Measurements from ENCODE around the gene SLC66A2.

DNA sequence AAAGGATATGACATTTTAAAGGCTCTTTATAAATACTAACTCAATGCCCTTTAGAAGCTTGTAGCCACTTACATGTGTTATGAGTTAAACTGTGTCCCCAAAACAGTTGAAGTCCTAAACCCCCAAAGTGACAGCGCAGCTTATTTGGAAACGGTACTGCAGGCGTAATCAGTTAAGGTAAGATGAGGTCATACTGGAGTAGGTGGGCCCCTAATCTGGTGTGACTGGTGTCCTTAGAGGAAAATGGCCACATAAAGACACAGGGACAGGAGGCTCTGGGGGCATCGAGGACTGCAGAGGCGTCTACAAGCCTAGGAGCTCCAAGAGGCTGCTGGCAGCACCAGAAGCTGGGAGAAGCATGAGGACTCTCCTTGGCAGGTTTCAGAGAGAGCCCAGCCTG, 28.4 kb upstream of the SLC66A2 start:
- TF ChIP-seq, protein P1, sequence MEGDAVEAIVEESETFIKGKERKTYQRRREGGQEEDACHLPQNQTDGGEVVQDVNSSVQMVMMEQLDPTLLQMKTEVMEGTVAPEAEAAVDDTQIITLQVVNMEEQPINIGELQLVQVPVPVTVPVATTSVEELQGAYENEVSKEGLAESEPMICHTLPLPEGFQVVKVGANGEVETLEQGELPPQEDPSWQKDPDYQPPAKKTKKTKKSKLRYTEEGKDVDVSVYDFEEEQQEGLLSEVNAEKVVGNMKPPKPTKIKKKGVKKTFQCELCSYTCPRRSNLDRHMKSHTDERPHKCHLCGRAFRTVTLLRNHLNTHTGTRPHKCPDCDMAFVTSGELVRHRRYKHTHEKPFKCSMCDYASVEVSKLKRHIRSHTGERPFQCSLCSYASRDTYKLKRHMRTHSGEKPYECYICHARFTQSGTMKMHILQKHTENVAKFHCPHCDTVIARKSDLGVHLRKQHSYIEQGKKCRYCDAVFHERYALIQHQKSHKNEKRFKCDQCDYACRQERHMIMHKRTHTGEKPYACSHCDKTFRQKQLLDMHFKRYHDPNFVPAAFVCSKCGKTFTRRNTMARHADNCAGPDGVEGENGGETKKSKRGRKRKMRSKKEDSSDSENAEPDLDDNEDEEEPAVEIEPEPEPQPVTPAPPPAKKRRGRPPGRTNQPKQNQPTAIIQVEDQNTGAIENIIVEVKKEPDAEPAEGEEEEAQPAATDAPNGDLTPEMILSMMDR (IDR thresholded peaks at IDR 0.05) = no peak
- TF ChIP-seq POLR2A (IDR thresholded peaks at IDR 0.05) = no peak
